ENCODE results near the gene HINT3.
"Not testable (repeated sequence)": the region's sequence is repeated elsewhere in the genome, so short reads cannot be mapped to it uniquely, and the experiment has no call there.

HINT3 gene

DNA sequence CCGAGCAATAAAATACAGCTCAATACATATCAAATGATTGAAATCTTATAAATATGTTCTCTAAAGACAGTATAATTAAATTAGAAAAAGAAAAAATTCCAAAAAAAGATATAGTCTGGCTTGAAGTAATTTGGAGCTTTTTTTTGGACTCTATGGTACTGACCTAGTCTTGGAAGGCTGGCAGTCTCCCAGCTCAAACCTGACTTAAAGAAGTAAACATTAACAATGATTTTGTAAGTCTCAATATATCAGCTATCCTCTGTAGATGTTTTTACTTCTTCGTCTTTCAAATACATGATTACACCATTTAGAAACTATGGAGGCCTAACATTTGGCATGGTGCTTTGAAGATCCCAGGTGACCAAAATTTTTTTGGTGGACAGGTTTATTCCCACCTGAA lies 14.2 kb downstream of the HINT3 start:
- H3K4me1 ChIP-seq (ENCODE audit: control insufficient read depth, insufficient read depth, low read length), result no peaks in the 10 kb centered on the region
- H3K4me3 ChIP-seq (ENCODE audit: low read depth, low read length), result no peak overlapping the region
- no peaks in the 10 kb centered on the region for H3K36me3 ChIP-seq (ENCODE audit: control insufficient read depth, insufficient read depth, low read length)
- no peak overlapping the region for H3K9ac ChIP-seq (ENCODE audit: low read depth, low read length)
- H3K9me3 ChIP-seq (ENCODE audit: control insufficient read depth, insufficient read depth, low read length), result no peaks in the 10 kb centered on the region
- H3K27me3 ChIP-seq (ENCODE audit: control insufficient read depth, insufficient read depth, low read length), result no peaks in the 10 kb centered on the region

- H3K36me3 ChIP-seq (ENCODE audit: control insufficient read depth, insufficient read depth, low read length); H3K4me3 ChIP-seq (ENCODE audit: low read depth, low read length); H3K9me3 ChIP-seq (ENCODE audit: control insufficient read depth, insufficient read depth, low read length); H3K4me1 ChIP-seq (ENCODE audit: control insufficient read depth, insufficient read depth, low read length); H3K27me3 ChIP-seq (ENCODE audit: control insufficient read depth, insufficient read depth, low read length); H3K9ac ChIP-seq (ENCODE audit: low read depth, low read length): not testable (repeated sequence)
Observed at GRCh38 chr6:125972478-125972877, 15.9 kb downstream of the HINT3 start.

GRCh38 chr6:125974214-125974866 lies 17.8 kb downstream of the HINT3 start:
- Histone ChIP-seq H3K36me3 (ENCODE audit: control insufficient read depth, insufficient read depth, low read length) (no peaks in the 10 kb centered on the region), H3K27me3 (ENCODE audit: control insufficient read depth, insufficient read depth, low read length) (no peaks in the 10 kb centered on the region), H3K9ac (ENCODE audit: low read depth, low read length) (no peak overlapping the region), H3K9me3 (ENCODE audit: control insufficient read depth, insufficient read depth, low read length) (no peaks in the 10 kb centered on the region), H3K4me3 (ENCODE audit: low read depth, low read length) (no peak overlapping the region), H3K4me1 (ENCODE audit: control insufficient read depth, insufficient read depth, low read length) (no peaks in the 10 kb centered on the region)

DNA sequence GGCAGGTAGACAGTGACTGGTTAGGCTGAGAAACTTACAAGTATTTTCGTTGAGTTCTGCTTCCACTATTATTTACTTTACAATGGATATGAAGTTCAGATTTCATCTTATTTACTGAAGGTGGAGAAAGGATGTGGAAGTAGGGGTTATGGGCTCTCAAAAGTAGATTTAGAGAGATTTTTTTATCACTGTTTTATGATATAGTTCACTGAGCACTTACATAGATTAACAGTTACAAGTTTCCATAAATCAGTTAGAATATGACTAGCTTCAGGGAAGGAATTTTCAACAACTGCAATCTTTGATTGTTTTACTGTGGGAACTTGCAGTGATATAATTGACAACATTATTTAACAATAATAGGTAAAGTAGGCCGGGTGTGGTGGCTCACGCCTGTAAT lies 22.5 kb downstream of the HINT3 start:
- Histone ChIP-seq H3K9me3 (ENCODE audit: control insufficient read depth, insufficient read depth, low read length) (no peaks in the 10 kb centered on the region), H3K4me1 (ENCODE audit: control insufficient read depth, insufficient read depth, low read length) (no peaks in the 10 kb centered on the region), H3K36me3 (ENCODE audit: control insufficient read depth, insufficient read depth, low read length) (no peaks in the 10 kb centered on the region), H3K4me3 (ENCODE audit: low read depth, low read length) (no peak overlapping the region), H3K9ac (ENCODE audit: low read depth, low read length) (no peak overlapping the region), H3K27me3 (ENCODE audit: control insufficient read depth, insufficient read depth, low read length) (no peaks in the 10 kb centered on the region)

GRCh38 chr6:125981571-125982185 lies 25.1 kb downstream of the HINT3 start:
- no peak overlapping the region for H3K9ac ChIP-seq (ENCODE audit: low read depth, low read length)
- H3K9me3 ChIP-seq (ENCODE audit: control insufficient read depth, insufficient read depth, low read length), result no peaks in the 10 kb centered on the region
- H3K36me3 ChIP-seq (ENCODE audit: control insufficient read depth, insufficient read depth, low read length), result no peaks in the 10 kb centered on the region
- H3K27me3 ChIP-seq (ENCODE audit: control insufficient read depth, insufficient read depth, low read length), result no peaks in the 10 kb centered on the region
- H3K4me1 ChIP-seq (ENCODE audit: control insufficient read depth, insufficient read depth, low read length), result no peaks in the 10 kb centered on the region
- H3K4me3 ChIP-seq (ENCODE audit: low read depth, low read length), result no peak overlapping the region

- peaks cover 6% of the 10 kb centered on the region for H3K4me1 ChIP-seq (ENCODE audit: control insufficient read depth, insufficient read depth, low read length)
- no peaks in the 10 kb centered on the region for H3K27me3 ChIP-seq (ENCODE audit: control insufficient read depth, insufficient read depth, low read length)
- H3K9ac ChIP-seq (ENCODE audit: low read depth, low read length), result no peak overlapping the region
- no peaks in the 10 kb centered on the region for H3K9me3 ChIP-seq (ENCODE audit: control insufficient read depth, insufficient read depth, low read length)
- no peak overlapping the region for H3K4me3 ChIP-seq (ENCODE audit: low read depth, low read length)
- no peaks in the 10 kb centered on the region for H3K36me3 ChIP-seq (ENCODE audit: control insufficient read depth, insufficient read depth, low read length)
Observed at GRCh38 chr6:125983246-125983945, 26.8 kb downstream of the HINT3 start.

- H3K9ac ChIP-seq (ENCODE audit: low read depth, low read length), result no peak overlapping the region
- no peaks in the 10 kb centered on the region for H3K27me3 ChIP-seq (ENCODE audit: control insufficient read depth, insufficient read depth, low read length)
- H3K4me3 ChIP-seq (ENCODE audit: low read depth, low read length), result no peak overlapping the region
- H3K36me3 ChIP-seq (ENCODE audit: control insufficient read depth, insufficient read depth, low read length), result no peaks in the 10 kb centered on the region
- peaks cover 10% of the 10 kb centered on the region for H3K4me1 ChIP-seq (ENCODE audit: control insufficient read depth, insufficient read depth, low read length)
- H3K9me3 ChIP-seq (ENCODE audit: control insufficient read depth, insufficient read depth, low read length), result no peaks in the 10 kb centered on the region
Observed at GRCh38 chr6:125984311-125984710, 27.7 kb downstream of the HINT3 start.

GRCh38 chr6:125985522-125985921 lies 29.0 kb downstream of the HINT3 start:
- Histone ChIP-seq H3K27me3 (ENCODE audit: control insufficient read depth, insufficient read depth, low read length) (no peaks in the 10 kb centered on the region), H3K9me3 (ENCODE audit: control insufficient read depth, insufficient read depth, low read length) (no peaks in the 10 kb centered on the region), H3K4me1 (ENCODE audit: control insufficient read depth, insufficient read depth, low read length) (peaks cover 14% of the 10 kb centered on the region), H3K4me3 (ENCODE audit: low read depth, low read length) (peak overlapping the region; percentile 96), H3K9ac (ENCODE audit: low read depth, low read length) (peak overlapping the region; percentile 97), H3K36me3 (ENCODE audit: control insufficient read depth, insufficient read depth, low read length) (no peaks in the 10 kb centered on the region)

GRCh38 chr6:125985979-125986300 lies 29.4 kb downstream of the HINT3 start:
- peak overlapping the region; percentile 97 for H3K9ac ChIP-seq (ENCODE audit: low read depth, low read length)
- peak overlapping the region; percentile 96 for H3K4me3 ChIP-seq (ENCODE audit: low read depth, low read length)
- no peaks in the 10 kb centered on the region for H3K27me3 ChIP-seq (ENCODE audit: control insufficient read depth, insufficient read depth, low read length)
- no peaks in the 10 kb centered on the region for H3K36me3 ChIP-seq (ENCODE audit: control insufficient read depth, insufficient read depth, low read length)
- no peaks in the 10 kb centered on the region for H3K9me3 ChIP-seq (ENCODE audit: control insufficient read depth, insufficient read depth, low read length)
- H3K4me1 ChIP-seq (ENCODE audit: control insufficient read depth, insufficient read depth, low read length), result peaks cover 14% of the 10 kb centered on the region

GRCh38 chr6:125986301-125987025 lies 29.9 kb downstream of the HINT3 start, which contains the start of gene TRMT11:
TSS of gene TRMT11 (plus strand) at chr6:125986540. CDS start at chr6:125986551, 11 bp downstream.
- peaks cover 14% of the 10 kb centered on the region for H3K4me1 ChIP-seq (ENCODE audit: control insufficient read depth, insufficient read depth, low read length)
- H3K9me3 ChIP-seq (ENCODE audit: control insufficient read depth, insufficient read depth, low read length), result no peaks in the 10 kb centered on the region
- no peaks in the 10 kb centered on the region for H3K36me3 ChIP-seq (ENCODE audit: control insufficient read depth, insufficient read depth, low read length)
- H3K4me3 ChIP-seq (ENCODE audit: low read depth, low read length), result peak within 1 kb of the TSS; percentile 96
- no peaks in the 10 kb centered on the region for H3K27me3 ChIP-seq (ENCODE audit: control insufficient read depth, insufficient read depth, low read length)
- peak within 1 kb of the TSS; percentile 97 for H3K9ac ChIP-seq (ENCODE audit: low read depth, low read length)

- Histone ChIP-seq H3K4me1 (ENCODE audit: control insufficient read depth, insufficient read depth, low read length) (peaks cover 14% of the 10 kb centered on the region), H3K27me3 (ENCODE audit: control insufficient read depth, insufficient read depth, low read length) (no peaks in the 10 kb centered on the region), H3K9me3 (ENCODE audit: control insufficient read depth, insufficient read depth, low read length) (no peaks in the 10 kb centered on the region), H3K9ac (ENCODE audit: low read depth, low read length) (peak overlapping the region; percentile 97), H3K4me3 (ENCODE audit: low read depth, low read length) (peak overlapping the region; percentile 96), H3K36me3 (ENCODE audit: control insufficient read depth, insufficient read depth, low read length) (no peaks in the 10 kb centered on the region)
Observed at GRCh38 chr6:125987026-125987617, 30.6 kb downstream of the HINT3 start.
